GM12892 (cell line): ENCODE measurements around the gene NSMCE1.

Experiments used
- POLR2A ChIP-seq: IDR thresholded peaks from 2 replicates; pipeline ENCODE4 v1.6.1; 2011; ENCODE audit warnings: low read depth, low read length, control low read depth
- POLR2AphosphoS5 ChIP-seq: IDR thresholded peaks from 2 replicates; pipeline ENCODE4 v1.6.1; 2011; ENCODE audit warnings: low read depth, low read length, control low read depth

GRCh38 chr16:27257271-27257670, 11.3 kb downstream of the NSMCE1 start:
- TF ChIP-seq POLR2A, result no peak
- no peak for TF ChIP-seq POLR2AphosphoS5
